ENCODE data around the gene MYRIP. TPM values are rescaled to one million over a fixed set of nuclear protein-coding genes. Genes with fewer than 3 reads are reported as not detected.

The MYRIP gene
- total and polyA plus RNA-seq, 10 donors: 1.5 to 35.2 (median 16.2) TPM

DNA sequence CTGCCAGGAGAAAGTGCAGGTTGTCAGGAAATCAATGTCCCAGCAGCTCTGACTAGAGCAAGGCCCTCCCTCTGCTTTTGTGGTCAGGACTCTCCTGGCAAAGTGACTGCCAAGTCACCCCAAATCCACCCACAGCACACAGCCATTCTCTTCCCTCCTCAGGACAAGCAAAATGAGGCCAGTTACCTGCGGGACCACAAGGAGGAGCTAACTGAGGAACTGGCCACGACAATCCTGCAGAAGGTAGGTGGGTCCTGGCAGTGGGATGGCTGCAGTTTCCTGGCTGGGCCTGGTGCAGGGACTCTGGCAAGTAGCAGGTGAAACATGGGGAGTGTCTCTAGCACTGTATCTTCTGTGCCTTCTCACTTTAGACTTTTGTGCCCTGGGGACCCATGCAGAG, 357.6 kb downstream of the MYRIP start:
- no peak overlapping the region for H3K4me3 ChIP-seq
- no peaks in the 10 kb centered on the region for H3K9me3 ChIP-seq
- DNase-seq: no peak
- no peaks in the 10 kb centered on the region for H3K27me3 ChIP-seq (replicated peaks in 1 of 7)
- intact Hi-C loops (cut with DNase I; ENCODE audit: low total_unique reads): no loop called here
- H3K27ac ChIP-seq: no peak overlapping the region
- TF ChIP-seq POLR2A (IDR thresholded peaks at IDR 0.05) (no peak), POLR2AphosphoS5 (IDR thresholded peaks at IDR 0.05) (no peak)
- TF ChIP-seq, protein P1, sequence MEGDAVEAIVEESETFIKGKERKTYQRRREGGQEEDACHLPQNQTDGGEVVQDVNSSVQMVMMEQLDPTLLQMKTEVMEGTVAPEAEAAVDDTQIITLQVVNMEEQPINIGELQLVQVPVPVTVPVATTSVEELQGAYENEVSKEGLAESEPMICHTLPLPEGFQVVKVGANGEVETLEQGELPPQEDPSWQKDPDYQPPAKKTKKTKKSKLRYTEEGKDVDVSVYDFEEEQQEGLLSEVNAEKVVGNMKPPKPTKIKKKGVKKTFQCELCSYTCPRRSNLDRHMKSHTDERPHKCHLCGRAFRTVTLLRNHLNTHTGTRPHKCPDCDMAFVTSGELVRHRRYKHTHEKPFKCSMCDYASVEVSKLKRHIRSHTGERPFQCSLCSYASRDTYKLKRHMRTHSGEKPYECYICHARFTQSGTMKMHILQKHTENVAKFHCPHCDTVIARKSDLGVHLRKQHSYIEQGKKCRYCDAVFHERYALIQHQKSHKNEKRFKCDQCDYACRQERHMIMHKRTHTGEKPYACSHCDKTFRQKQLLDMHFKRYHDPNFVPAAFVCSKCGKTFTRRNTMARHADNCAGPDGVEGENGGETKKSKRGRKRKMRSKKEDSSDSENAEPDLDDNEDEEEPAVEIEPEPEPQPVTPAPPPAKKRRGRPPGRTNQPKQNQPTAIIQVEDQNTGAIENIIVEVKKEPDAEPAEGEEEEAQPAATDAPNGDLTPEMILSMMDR (IDR thresholded peaks at IDR 0.05 in 8 of 11, conservative IDR thresholded peaks at IDR 0.05 in 3 of 11): no peak
- H3K4me1 ChIP-seq: no peaks in the 10 kb centered on the region
- no peaks in the 10 kb centered on the region for H3K36me3 ChIP-seq
- 20 to 76% (median 64%) methylated on average over 1 to 2 of the region's 2 CpGs for WGBS, 5 donors

DNA sequence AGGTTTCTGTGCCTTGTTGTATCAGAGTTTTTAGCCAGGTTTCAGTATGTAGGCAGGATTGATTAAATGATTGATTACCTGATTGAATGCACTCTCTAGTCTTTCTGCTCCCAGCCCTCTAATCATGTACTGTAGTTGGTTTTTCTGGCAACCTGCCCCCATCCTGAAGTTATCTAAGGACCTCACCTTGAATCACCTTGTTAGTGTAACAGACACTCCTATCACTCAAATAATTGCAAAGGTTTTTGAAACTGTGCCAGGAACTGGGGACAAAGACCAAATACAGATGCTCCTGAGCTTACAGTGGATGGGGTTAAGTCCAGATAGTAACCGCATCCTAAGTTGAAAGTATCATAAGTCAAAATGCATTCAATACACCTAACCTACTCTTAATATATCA, 358.5 kb downstream of the MYRIP start:
- WGBS, 5 donors: 95 to 100% (median 100%) methylated on average over 1 of the region's 1 CpG
- intact Hi-C loops (cut with DNase I; ENCODE audit: low total_unique reads): no loop called here
- H3K36me3 ChIP-seq: no peaks in the 10 kb centered on the region
- no peaks in the 10 kb centered on the region for H3K27me3 ChIP-seq (replicated peaks in 1 of 7)
- no peak for DNase-seq
- H3K9me3 ChIP-seq: no peaks in the 10 kb centered on the region
- no peak for TF ChIP-seq POLR2AphosphoS5 (IDR thresholded peaks at IDR 0.05)
- no peak for TF ChIP-seq POLR2A (IDR thresholded peaks at IDR 0.05)
- TF ChIP-seq, protein P1 (IDR thresholded peaks at IDR 0.05 in 8 of 11, conservative IDR thresholded peaks at IDR 0.05 in 3 of 11): no peak
- H3K27ac ChIP-seq: no peak overlapping the region
- H3K4me1 ChIP-seq: peaks cover 0 to 3% (median 0%) of the 10 kb centered on the region in 6 donors
- no peak overlapping the region for H3K4me3 ChIP-seq

DNA sequence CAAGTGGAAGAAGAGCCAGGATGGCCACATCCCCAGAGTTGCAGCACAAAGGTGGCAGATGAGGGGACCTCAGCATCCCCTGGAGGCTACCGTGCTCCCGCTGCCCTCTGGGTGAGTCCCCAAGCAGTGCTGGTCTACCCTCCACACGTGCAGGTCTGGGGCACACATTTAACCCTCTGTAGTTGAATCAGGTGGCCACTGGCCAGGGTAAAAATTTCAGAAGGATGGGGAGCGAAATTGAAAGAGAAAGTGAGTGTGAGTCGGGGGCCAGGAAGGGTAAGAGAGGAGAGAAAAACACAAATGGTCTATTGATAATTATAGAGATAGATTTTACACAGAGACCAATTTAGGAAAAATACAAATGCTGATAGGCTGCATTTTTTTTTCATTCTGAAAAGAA, 360.6 kb downstream of the MYRIP start:
- no peak for DNase-seq
- Histone ChIP-seq H3K4me3 (no peak overlapping the region), H3K27ac (no peak overlapping the region), H3K9me3 (no peaks in the 10 kb centered on the region), H3K4me1 (peaks cover 0 to 9% (median 0%) of the 10 kb centered on the region in 6 donors), H3K27me3 (replicated peaks in 1 of 7) (no peaks in the 10 kb centered on the region), H3K36me3 (no peaks in the 10 kb centered on the region)
- TF ChIP-seq, protein P1 (IDR thresholded peaks at IDR 0.05 in 8 of 11, conservative IDR thresholded peaks at IDR 0.05 in 3 of 11): no peak
- TF ChIP-seq POLR2A (IDR thresholded peaks at IDR 0.05): no peak
- no peak for TF ChIP-seq POLR2AphosphoS5 (IDR thresholded peaks at IDR 0.05)
- intact Hi-C loops (cut with DNase I; ENCODE audit: low total_unique reads): no loop called here
- 75 to 89% (median 81%) methylated on average over 5 of the region's 5 CpGs for WGBS, 5 donors

DNA sequence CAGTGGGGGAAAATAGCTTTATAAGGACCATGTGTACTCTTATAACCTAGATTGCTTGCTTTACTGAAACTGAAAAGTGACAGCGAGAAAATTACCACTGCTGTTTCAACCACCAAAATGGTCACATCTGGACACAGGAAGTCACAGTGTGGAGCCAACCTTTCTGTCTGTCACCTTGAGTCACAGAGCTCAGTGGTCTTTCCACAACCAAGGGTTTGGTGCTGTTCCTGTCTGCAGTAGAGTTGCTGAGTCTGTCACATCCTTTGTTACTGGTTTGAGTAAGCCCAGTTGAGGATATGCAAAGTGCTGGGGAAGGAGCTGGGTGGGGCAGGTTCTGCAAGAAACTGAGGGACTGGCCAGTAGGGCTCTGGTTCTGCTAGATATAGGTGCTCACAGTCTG, 361.0 kb downstream of the MYRIP start:
- Histone ChIP-seq H3K27me3 (replicated peaks in 1 of 7) (no peaks in the 10 kb centered on the region), H3K4me3 (no peak overlapping the region), H3K27ac (no peak overlapping the region), H3K9me3 (no peaks in the 10 kb centered on the region), H3K36me3 (no peaks in the 10 kb centered on the region), H3K4me1 (peaks cover 0 to 9% (median 0%) of the 10 kb centered on the region in 6 donors)
- no peak for TF ChIP-seq POLR2A (IDR thresholded peaks at IDR 0.05)
- TF ChIP-seq POLR2AphosphoS5 (IDR thresholded peaks at IDR 0.05): no peak
- TF ChIP-seq, protein P1 (IDR thresholded peaks at IDR 0.05 in 8 of 11, conservative IDR thresholded peaks at IDR 0.05 in 3 of 11): no peak
- 70 to 88% (median 76%) methylated on average over 1 of the region's 1 CpG for WGBS, 5 donors
- intact Hi-C loops (cut with DNase I; ENCODE audit: low total_unique reads): no loop called here
- no peak for DNase-seq
